Choroid plexus epithelial cell (primary cell): ENCODE results near the gene OSBPL2.

ENCODE experiments used
- DNase-seq: peaks from one replicate; pipeline ENCODE4 v3.0.0-alpha.2; 2010; ENCODE audit warnings: low read depth
- H3K4me3 ChIP-seq: 2 replicates; pipeline ENCODE4 v1.5.1; 2011; ENCODE audit warnings: low read depth, mild to moderate bottlenecking, control low read depth, low read length, moderate library complexity
- TF ChIP-seq, protein P1 (sequence below): conservative IDR thresholded peaks from 2 replicates; pipeline ENCODE4 v1.5.1; 2011; ENCODE audit warnings: low read depth, mild to moderate bottlenecking, control low read depth, inconsistent platforms, low read length, moderate library complexity

OSBPL2 gene

GRCh38 chr20:62327726-62328495, 89.6 kb downstream of the OSBPL2 start:
- H3K4me3 ChIP-seq, result no peak overlapping the region
- TF ChIP-seq, protein P1, sequence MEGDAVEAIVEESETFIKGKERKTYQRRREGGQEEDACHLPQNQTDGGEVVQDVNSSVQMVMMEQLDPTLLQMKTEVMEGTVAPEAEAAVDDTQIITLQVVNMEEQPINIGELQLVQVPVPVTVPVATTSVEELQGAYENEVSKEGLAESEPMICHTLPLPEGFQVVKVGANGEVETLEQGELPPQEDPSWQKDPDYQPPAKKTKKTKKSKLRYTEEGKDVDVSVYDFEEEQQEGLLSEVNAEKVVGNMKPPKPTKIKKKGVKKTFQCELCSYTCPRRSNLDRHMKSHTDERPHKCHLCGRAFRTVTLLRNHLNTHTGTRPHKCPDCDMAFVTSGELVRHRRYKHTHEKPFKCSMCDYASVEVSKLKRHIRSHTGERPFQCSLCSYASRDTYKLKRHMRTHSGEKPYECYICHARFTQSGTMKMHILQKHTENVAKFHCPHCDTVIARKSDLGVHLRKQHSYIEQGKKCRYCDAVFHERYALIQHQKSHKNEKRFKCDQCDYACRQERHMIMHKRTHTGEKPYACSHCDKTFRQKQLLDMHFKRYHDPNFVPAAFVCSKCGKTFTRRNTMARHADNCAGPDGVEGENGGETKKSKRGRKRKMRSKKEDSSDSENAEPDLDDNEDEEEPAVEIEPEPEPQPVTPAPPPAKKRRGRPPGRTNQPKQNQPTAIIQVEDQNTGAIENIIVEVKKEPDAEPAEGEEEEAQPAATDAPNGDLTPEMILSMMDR, result no peak
- no peak for DNase-seq

- H3K4me3 ChIP-seq, result no peak overlapping the region
- TF ChIP-seq, protein P1, result no peak
- DNase-seq, result no peak
Measured at GRCh38 chr20:62328684-62329388, 90.5 kb downstream of the OSBPL2 start.

DNA sequence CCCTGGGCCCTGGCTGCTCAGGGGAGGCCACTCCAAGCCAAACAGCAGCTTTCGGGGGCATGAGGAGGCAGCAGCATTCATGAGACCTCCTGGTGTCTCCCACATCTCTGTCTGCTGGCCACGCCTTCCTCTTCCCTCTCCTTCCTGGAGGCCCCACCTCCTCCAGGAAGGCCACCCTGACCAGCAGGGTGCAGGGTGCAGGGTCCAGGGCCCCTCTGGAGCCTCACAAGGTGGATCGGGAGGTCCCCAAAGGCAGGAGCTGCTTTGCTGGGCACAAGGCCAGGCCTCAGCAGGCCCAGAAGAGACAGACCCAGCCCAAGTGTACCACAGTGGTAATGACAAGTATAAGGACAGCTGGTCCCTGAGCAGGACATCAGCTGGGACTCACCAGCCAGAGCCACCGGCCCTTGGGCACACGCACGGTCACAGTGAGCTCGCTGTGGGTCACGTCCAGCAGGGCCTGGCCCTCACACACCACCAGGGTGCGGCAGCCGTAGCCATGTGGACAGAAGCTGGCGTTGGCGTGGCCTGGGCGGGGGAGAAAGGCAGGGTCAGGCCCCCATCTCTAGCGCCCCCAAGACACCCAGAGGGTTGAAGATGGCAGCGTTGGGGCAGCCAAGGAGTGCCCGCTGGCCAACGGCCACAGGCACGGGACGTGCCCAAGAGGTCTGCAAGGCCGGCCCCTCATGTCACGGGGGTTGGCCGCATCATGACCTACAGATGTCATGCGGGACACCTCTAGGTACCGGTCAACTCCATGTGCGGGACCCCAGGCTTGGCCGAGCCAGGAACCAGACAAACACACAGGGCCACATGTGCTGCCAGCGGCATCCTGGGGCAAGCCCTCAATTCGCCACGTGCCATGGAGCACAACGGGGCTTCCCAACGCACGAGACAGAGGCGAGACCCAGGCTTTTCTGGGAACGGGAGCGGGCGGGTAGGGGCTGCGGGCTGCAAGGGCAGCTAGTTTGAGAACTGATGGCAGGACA, 91.4 kb downstream of the OSBPL2 start:
- no peak overlapping the region for H3K4me3 ChIP-seq
- no peak for DNase-seq
- TF ChIP-seq, protein P1, result no peak

DNA sequence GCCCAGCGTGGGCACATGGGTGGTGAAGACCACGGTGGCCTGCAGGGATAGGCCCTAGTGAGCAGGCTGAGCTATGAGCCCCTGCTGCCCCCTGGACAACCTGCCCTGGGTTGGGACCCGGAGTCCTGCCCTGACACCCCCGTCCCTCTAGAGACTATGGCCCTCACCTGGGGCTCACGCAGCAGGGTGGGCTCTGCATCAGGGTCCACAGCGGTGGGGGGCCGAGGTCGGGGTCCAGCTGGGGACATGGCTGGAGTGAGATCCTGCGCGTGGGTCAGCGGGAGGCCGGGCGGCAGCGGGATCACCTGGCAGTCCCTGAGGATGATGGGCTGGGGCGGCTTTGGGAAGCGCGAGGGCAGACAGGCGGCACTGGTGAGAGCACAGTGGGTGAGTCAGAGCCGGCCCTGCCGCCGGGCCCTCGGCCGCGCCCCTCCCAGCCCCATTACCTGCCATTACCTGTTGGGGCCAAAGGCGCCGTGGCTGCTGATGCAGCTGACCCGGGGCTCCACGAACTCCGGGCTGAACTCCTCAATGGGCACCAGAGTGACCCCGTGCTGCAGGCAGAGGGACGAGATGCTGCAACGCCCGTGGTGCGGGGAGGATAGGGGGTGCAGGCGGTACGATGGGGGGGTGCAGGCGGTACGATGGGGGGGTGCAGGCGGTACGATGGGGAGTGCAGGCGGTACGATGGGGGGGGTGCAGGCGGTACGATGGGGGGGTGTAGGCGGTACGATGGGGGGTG, 92.4 kb downstream of the OSBPL2 start:
- no peak overlapping the region for H3K4me3 ChIP-seq
- TF ChIP-seq, protein P1, result no peak
- DNase-seq, result no peak

DNA sequence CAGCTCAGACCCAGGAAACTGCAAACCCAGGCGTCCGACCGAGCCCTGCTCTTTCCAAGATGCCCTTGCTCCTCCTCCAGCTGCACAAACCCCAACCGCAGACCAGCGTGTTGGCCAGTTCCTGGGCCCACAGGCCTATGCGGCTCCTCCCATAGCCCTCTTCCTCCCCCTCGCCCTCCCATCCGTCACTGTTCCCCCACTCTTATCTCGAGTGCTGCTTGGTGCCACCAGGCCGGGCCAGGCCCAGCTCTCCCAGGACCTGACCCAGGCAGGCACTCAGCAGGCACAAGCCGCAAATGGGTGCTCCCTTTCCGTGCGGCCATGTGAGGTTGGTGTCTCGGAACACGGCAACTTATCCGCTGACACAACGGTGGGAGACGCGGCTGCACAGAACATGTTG, 93.0 kb downstream of the OSBPL2 start:
- no peak overlapping the region for H3K4me3 ChIP-seq
- DNase-seq, result no peak
- TF ChIP-seq, protein P1, result no peak

DNA sequence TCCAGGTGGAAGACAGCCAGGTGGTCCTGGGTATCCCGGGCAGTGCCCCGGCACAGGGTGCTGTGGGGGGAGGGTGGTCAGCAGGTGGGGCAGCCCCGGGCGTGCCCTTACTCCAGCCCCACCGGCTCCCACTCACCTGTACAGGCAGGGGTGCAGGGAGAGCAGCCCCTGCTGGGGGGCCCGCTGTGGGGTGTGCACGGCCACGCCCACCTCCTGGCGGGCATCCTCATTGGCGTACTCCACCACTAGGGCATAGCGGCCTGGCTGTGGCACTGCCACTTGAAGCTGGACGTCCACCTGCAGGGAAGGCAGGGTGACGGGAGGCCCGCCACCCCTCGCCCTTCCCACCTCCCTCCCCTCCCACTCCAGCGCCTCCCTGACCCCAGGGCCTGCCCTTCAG, 94.1 kb downstream of the OSBPL2 start:
- DNase-seq, result no peak
- H3K4me3 ChIP-seq, result no peak overlapping the region
- TF ChIP-seq, protein P1, result no peak
